ENCODE data around the gene COQ8B.
"Not testable (repeated sequence)": the region's sequence is repeated elsewhere in the genome, so short reads cannot be mapped to it uniquely, and the experiment has no call there.

Gene COQ8B

GRCh38 chr19:40716482-40717324 is at the start of gene COQ8B, which contains the start of gene ITPKC:
Gene COQ8B (minus strand): TSS chr19:40716886. CDS start chr19:40714632, 2,254 bp downstream.
Gene ITPKC (plus strand): TSS chr19:40717112. CDS start chr19:40717136, 24 bp downstream.
- peak; percentile 49 for FAIRE-seq

GRCh38 chr19:40766385-40766784 is 49.7 kb upstream of the COQ8B start:
- FAIRE-seq = not testable (repeated sequence)

GRCh38 chr19:40763963-40764362 is 47.3 kb upstream of the COQ8B start:
- no peak for FAIRE-seq

- no peak for FAIRE-seq
Measured at GRCh38 chr19:40763526-40763925, 46.8 kb upstream of the COQ8B start.

GRCh38 chr19:40762754-40763470 is 46.2 kb upstream of the COQ8B start:
- FAIRE-seq = no peak

GRCh38 chr19:40759352-40759751 is 42.7 kb upstream of the COQ8B start:
- FAIRE-seq = no peak

- no peak for FAIRE-seq
Measured at GRCh38 chr19:40758491-40758890, 41.8 kb upstream of the COQ8B start.

- no peak for FAIRE-seq
Measured at GRCh38 chr19:40756502-40757110, 39.9 kb upstream of the COQ8B start.

- no peak for FAIRE-seq
Measured at GRCh38 chr19:40755791-40756190, 39.1 kb upstream of the COQ8B start.

GRCh38 chr19:40755248-40755624 is 38.5 kb upstream of the COQ8B start:
- FAIRE-seq = no peak

GRCh38 chr19:40754611-40755247 is 38.0 kb upstream of the COQ8B start:
- FAIRE-seq = no peak

- no peak for FAIRE-seq
Measured at GRCh38 chr19:40752257-40752781, 35.6 kb upstream of the COQ8B start.

GRCh38 chr19:40750874-40751537 is 34.3 kb upstream of the COQ8B start, which contains the start of gene SNRPA:
Gene SNRPA (plus strand): TSS chr19:40751203. CDS start chr19:40751409, 206 bp downstream.
- FAIRE-seq = no peak

- peak; percentile 97 for FAIRE-seq
Measured at GRCh38 chr19:40750058-40750873, 33.6 kb upstream of the COQ8B start, which contains the start of gene ACTMAP. Gene ACTMAP (minus strand): TSS chr19:40750477. CDS start chr19:40749803, 674 bp downstream.

- FAIRE-seq = no peak
Measured at GRCh38 chr19:40747536-40747935, 30.9 kb upstream of the COQ8B start.

- no peak for FAIRE-seq
Measured at GRCh38 chr19:40745402-40745780, 28.7 kb upstream of the COQ8B start.

- no peak for FAIRE-seq
Measured at GRCh38 chr19:40744554-40745401, 28.1 kb upstream of the COQ8B start.

GRCh38 chr19:40743926-40744325 is 27.2 kb upstream of the COQ8B start:
- no peak for FAIRE-seq

- FAIRE-seq = no peak
Measured at GRCh38 chr19:40742886-40743285, 26.2 kb upstream of the COQ8B start.

GRCh38 chr19:40742477-40742876 is 25.8 kb upstream of the COQ8B start:
- FAIRE-seq = no peak
